NK-92 treated with Interleukin-12 subunit alpha and Interleukin-12 subunit beta, amount 100 ng/mL, for 24 hours (cell line): ENCODE data around the gene COX6B2.

Experiments used
- DNase-seq: peaks from one replicate; lab custom pipeline; 2025; lab: John Stamatoyannopoulos, UW

The COX6B2 gene

GRCh38 chr19:55383279-55384130 is 29.0 kb upstream of the COX6B2 start:
- peak; percentile 47 for DNase-seq

- DNase-seq, result no peak
Measured at GRCh38 chr19:55382522-55383054, 28.1 kb upstream of the COX6B2 start.

- no peak for DNase-seq
Measured at GRCh38 chr19:55382013-55382412, 27.5 kb upstream of the COX6B2 start.

- DNase-seq, result no peak
Measured at GRCh38 chr19:55379174-55379573, 24.7 kb upstream of the COX6B2 start.

GRCh38 chr19:55377356-55378131 is 23.0 kb upstream of the COX6B2 start:
- DNase-seq, result no peak

- no peak for DNase-seq
Measured at GRCh38 chr19:55376241-55376933, 21.9 kb upstream of the COX6B2 start, which contains the start of gene TMEM190. TSS of gene TMEM190 (plus strand) at chr19:55376826. CDS start at chr19:55376854, 28 bp downstream.

GRCh38 chr19:55373993-55374757 is 19.7 kb upstream of the COX6B2 start:
- no peak for DNase-seq

- DNase-seq, result no peak
Measured at GRCh38 chr19:55373306-55373992, 18.9 kb upstream of the COX6B2 start.

- no peak for DNase-seq
Measured at GRCh38 chr19:55372316-55373081, 18.0 kb upstream of the COX6B2 start.

GRCh38 chr19:55370305-55370988 is 15.9 kb upstream of the COX6B2 start, which contains the start of gene IL11:
TSS of gene IL11 (minus strand) at chr19:55370463. CDS start at chr19:55370310, 153 bp downstream.
- no peak for DNase-seq

GRCh38 chr19:55369653-55370304 is 15.3 kb upstream of the COX6B2 start:
- DNase-seq, result no peak

GRCh38 chr19:55368701-55369563 is 14.4 kb upstream of the COX6B2 start:
- no peak for DNase-seq

- no peak for DNase-seq
Measured at GRCh38 chr19:55368106-55368505, 13.6 kb upstream of the COX6B2 start.

- no peak for DNase-seq
Measured at GRCh38 chr19:55366790-55367189, 12.3 kb upstream of the COX6B2 start.

GRCh38 chr19:55365964-55366363 is 11.4 kb upstream of the COX6B2 start:
- DNase-seq, result no peak

GRCh38 chr19:55365245-55365644 is 10.7 kb upstream of the COX6B2 start:
- no peak for DNase-seq

- DNase-seq, result no peak
Measured at GRCh38 chr19:55362990-55363716, 8.6 kb upstream of the COX6B2 start, which contains the start of gene GARIN5B. TSS of gene GARIN5B (minus strand) at chr19:55363260. CDS start at chr19:55363066, 194 bp downstream.
